Measurements from ENCODE around the gene PCGF1.

Gene PCGF1

DNA sequence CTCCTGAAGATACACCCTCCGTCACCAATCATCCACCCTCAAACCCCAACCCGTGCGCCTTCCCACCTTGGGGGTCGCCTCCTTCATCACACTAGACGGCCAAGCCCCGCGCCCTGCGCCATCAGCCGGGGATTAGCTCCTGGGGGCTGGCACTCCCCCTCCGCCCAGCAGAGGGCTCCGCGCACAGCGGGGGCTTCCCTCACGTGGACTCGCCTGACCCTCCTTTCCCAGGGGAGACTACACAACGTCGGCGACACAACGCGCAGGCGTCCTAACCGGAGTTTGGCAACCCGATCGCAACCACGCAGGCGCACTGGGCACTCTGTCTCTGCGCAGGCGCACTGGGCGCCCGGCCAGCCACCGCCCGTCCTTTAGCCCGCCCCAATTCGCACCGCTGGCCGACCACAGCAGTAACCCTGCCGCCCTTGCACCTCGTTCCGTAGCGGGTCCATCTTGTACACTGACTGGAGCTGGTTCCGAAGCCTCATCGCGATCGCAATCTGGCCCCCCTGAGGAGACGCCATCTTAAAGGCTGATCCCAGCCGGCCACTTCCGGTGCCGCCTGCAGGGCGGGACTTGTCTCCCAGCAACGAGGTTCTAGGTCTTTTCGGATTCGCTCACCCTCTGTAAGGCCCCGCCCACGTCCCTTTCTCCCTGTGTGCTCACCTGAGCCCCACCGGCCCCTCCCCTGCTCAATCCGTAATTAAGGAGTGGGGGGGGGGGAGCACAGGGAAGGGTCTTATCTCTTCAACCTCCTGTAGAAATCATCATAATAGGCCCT, at the start of gene PCGF1:
PCGF1 (minus strand) TSS at position 551 of the 781 bp plus-strand sequence; CDS start at position 524, 27 bp downstream.
- peak; percentile 91 for DNase-seq

- DNase-seq, result no peak
Measured at GRCh38 chr2:74556831-74557370, 49.4 kb upstream of the PCGF1 start.

DNA sequence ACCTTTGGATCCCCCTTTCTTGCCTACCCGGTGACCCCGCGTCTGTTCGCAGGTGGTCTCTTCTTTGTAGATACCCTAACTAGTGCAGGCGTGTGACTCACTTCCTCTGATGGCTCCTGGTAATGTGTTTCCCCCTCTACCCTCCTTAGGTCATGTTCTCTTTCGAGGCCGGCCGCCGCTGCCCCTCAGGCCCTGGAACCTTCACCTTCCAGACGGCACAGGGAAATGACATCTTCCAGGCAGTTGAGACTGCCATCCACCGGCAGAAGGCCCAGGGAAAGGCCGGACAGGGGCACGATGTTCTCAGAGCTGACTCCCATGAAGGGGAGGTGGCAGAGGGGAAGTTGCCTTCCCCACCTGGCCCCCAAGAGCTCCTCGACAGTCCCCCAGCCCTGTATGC, 48.7 kb upstream of the PCGF1 start:
- DNase-seq, result no peak

DNA sequence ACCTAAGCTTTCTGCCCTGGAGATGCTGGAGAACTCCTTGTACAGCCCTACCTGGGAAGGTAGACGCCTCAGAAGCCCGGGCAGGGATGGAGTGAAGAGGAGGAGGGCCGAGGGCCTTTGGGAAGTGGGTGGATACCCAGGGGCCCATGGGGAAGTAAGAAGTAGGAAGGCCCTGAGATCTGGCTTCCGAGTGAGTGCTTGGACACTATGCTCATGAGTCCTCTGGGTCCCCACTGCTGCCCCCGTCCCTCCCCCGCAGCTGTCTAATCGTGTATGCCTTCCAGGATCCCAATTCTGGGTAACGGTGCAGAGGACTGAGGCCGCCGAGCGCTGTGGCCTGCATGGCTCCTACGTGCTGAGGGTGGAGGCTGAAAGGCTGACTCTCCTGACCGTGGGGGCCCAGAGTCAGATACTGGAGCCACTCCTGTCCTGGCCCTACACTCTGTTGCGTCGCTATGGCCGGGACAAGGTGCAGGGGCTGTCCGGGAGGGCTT, 48.2 kb upstream of the PCGF1 start:
- DNase-seq, result no peak

DNA sequence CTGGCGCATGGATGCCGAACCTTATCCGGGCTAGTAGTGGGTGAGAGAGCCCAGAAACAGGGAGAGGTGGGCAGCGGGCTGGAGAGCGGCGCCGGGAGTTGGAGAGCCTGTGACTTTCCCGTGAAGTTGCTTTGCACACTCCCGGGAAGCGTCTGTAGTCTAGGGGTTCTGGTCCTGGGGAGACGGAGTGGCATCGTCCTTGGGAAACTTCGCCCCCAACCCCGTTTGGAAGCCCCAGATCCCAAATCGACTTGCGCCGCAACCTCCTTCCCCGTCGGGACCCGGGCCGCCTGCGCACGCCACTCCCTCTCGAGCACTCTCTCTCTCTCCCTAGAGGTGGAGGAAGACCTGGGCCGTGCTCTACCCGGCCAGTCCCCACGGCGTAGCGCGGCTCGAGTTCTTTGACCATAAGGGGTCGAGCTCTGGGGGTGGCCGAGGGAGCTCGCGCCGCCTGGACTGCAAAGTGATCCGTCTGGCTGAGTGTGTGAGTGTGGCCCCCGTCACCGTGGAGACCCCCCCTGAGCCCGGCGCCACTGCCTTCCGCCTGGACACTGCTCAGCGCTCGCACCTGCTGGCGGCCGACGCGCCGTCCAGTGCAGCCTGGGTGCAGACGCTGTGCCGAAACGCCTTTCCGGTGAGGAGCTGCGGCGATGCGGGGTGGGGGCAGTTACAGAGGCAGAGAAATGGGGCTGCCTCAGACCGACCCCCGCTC, 47.5 kb upstream of the PCGF1 start:
- peak; percentile 25 for DNase-seq

- DNase-seq, result peak; percentile 74
Measured at GRCh38 chr2:74553892-74554819, 46.7 kb upstream of the PCGF1 start, which contains the start of the genes DOK1 and LOXL3. Gene DOK1 (plus strand): TSS chr2:74554720. CDS start chr2:74554755, 35 bp downstream. Gene LOXL3 (minus strand): TSS chr2:74553942. CDS start chr2:74552634, 1,308 bp downstream.

- DNase-seq, result no peak
Measured at GRCh38 chr2:74552914-74553811, 45.7 kb upstream of the PCGF1 start.

GRCh38 chr2:74551942-74552913, 44.7 kb upstream of the PCGF1 start:
- no peak for DNase-seq

DNA sequence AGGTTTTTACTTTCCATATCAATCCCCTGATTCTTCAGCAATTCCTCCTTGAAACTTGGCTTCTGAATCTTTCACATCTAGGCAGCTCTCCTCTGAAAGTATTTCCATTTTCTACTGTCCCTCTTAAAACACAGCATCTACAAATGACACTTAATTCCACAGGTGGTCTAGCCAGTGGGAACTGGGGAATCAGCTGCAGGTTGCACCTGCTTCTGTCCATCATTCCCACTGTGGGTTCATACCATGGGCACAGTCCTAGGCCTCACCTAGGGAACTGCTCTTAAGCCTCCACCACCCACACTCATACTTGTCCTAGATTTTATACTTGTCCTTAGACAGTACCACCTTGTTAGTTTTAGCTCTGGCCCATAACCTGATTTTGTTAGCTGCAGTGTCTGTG, 44.0 kb upstream of the PCGF1 start:
- DNase-seq, result no peak

- DNase-seq, result no peak
Measured at GRCh38 chr2:74550231-74550630, 42.7 kb upstream of the PCGF1 start.

DNA sequence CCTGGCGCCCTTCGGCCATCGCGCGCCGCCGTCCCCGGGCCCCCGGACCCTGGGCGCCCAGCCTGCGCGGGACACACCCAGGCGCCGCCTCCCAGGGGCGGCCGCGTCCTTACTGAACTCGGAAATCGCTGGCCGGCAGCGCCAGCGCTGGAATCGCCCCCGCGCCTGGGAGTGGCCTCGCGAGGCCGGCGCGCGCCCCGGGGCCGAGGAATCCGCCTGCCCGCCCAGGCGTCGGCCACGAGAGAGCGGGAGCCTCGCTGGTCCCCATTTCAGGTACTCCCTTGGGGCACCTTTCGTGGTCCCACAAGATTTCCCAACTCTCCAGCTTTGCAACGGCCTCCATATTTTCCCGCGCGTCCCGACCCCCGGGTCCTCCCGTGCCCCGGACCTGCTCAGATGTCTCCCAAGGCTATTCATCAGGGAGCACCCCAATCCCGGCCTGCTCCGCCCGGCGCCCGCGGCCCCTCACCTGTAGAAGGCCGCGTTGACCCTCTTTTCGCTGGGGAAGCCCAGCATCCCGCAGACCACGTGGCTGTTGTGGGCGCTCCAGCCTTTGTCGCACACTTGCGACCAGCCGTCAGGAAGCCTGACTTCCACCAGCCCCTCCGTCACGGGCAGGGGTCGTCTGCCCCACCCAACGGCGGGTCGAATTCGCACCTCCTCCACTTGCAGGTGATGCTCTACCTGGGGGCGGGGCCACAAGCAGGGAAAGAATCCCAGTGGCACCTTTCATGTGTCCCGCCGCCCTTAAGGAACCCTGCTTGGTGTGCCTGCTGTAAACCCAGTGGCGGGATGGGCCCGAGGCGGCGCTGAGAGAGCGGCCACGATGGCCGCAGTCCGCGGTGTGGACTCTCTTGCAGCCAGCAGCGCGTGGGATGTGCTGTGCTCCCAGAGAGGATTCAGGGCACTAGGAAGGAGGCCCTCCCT, 41.7 kb upstream of the PCGF1 start:
- peak; percentile 12 for DNase-seq

- DNase-seq, result no peak
Measured at GRCh38 chr2:74548285-74548899, 40.9 kb upstream of the PCGF1 start.

DNA sequence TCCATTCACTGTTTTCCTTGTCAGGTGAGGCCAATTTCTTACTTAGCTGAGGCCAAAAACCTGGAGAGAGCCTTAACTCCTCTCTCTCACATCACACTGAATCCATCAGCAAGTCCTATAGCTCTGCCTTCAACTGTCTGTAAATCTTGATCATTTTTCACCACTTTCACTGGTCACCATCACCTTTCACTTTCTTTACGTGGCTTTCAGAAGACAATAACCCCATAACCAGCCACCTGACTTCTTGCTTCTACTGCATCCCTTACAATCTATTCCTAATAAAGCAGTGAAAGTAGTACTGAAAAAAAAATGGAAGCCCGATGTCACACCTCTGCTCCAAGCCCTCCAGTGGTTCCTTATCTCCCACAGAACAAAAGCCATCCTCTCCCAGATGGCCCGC, 38.5 kb upstream of the PCGF1 start:
- DNase-seq, result no peak

DNA sequence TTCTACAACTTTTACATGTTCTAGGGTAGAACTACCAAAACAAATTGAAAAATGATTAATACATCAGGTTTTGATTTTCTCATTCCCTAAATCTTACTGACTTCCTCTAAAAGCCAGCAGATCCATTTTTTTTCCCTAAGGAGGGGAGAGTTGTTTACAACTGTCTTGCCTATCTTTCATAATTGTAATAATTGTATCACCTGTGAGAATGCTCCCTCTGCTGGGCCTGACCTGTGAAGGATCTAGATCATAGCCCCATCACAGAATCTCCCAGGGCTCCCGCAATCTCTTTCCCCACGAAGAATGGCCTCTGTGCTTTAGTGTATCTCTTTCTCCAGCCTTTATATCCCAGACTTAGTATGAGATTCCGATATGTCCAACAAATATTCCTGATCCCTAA, 37.1 kb upstream of the PCGF1 start:
- no peak for DNase-seq

DNA sequence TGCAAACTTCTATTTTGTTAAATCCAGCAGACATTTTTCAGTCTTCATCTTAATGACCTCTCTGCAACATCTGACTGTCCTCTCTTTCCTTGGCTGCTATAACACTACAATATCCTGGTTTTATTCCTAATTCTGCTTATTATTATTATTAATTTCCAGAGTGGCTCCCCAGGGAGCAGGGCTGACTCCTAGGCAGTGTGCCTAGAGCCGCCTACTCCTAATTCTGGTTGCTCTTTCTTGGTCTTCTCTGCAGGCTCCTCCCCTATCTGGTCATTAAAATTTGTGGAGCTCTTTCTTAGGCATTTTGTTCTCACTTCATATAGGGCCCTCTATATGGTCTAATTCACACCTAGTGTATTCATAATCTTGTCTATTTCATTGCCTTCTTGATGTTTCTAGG, 35.5 kb upstream of the PCGF1 start:
- no peak for DNase-seq

GRCh38 chr2:74540291-74540690, 32.8 kb upstream of the PCGF1 start:
- DNase-seq, result no peak

GRCh38 chr2:74538881-74539339, 31.4 kb upstream of the PCGF1 start:
- DNase-seq, result no peak

- DNase-seq, result no peak
Measured at GRCh38 chr2:74537140-74537539, 29.6 kb upstream of the PCGF1 start.

Data from kidney glomerular epithelial cell (primary cell).